ENCODE measurements around the gene NCMAP.

DNA sequence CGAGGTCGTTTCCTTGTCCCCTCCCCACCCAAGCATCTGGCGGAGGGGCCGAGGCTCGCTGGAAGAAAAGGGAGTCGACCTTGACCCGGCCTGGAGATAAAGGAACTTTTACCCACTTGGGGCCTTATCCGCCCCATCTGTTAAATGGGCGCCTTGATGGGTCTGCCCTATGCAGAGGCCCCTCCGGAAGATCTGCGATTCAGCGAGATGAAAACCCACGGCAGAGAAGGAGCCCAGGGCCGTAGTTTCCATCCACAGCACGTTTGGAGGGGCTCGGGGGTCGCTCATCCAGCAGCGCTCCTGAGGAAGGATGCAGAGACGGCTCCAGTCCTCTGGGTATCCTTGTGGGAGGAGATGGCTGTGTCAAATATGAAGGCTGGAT is 518 bp downstream of the NCMAP start:
- TF ChIP-seq CTCF (conservative IDR thresholded peaks at IDR 0.05; ENCODE audit: low read depth, low read length) (no peak), EZH2 (IDR thresholded peaks at IDR 0.05; ENCODE audit: borderline replicate concordance, low read depth, low read length, poor library complexity, severe bottlenecking) (no peak)
